ENCODE results near the gene RETSAT. TPM values are rescaled to one million over a fixed set of nuclear protein-coding genes. Genes with fewer than 3 reads are reported as not detected.

RETSAT gene
- total RNA-seq, 1 donor from 2014 or later = 17.1 TPM

- ATAC-seq (ENCODE audit: low read depth) (no peak), DNase-seq (no peak)
- no peak for TF ChIP-seq CTCF (IDR thresholded peaks at IDR 0.05)
- H3K9me3 Mint-ChIP-seq = no peaks in the 10 kb centered on the region
- intact Hi-C loops (cut with micrococcal nuclease) = no loop called here
- H3K4me3 Mint-ChIP-seq = no peak overlapping the region
- H3K4me1 Mint-ChIP-seq = no peaks in the 10 kb centered on the region
- ChIA-PET POLR2A (no interaction called here), CTCF (no interaction called here)
- peaks cover 62% of the 10 kb centered on the region for H3K36me3 Mint-ChIP-seq (ENCODE audit: low read depth)
- H3K27ac Mint-ChIP-seq = no peak overlapping the region
- H3K27me3 Mint-ChIP-seq = no peaks in the 10 kb centered on the region
Measured at GRCh38 chr2:85380048-85380447, 25.7 kb upstream of the RETSAT start.

GRCh38 chr2:85378257-85378656 lies 23.9 kb upstream of the RETSAT start:
- peaks cover 3% of the 10 kb centered on the region for H3K9me3 Mint-ChIP-seq
- TF ChIP-seq CTCF (IDR thresholded peaks at IDR 0.05) = no peak
- H3K27ac Mint-ChIP-seq = no peak overlapping the region
- H3K4me3 Mint-ChIP-seq = no peak overlapping the region
- peaks cover 58% of the 10 kb centered on the region for H3K36me3 Mint-ChIP-seq (ENCODE audit: low read depth)
- DNase-seq (no peak), ATAC-seq (ENCODE audit: low read depth) (no peak)
- H3K27me3 Mint-ChIP-seq = no peaks in the 10 kb centered on the region
- POLR2A ChIA-PET = no interaction called here
- intact Hi-C loops (cut with micrococcal nuclease) = no loop called here
- CTCF ChIA-PET = no interaction called here
- no peaks in the 10 kb centered on the region for H3K4me1 Mint-ChIP-seq

- Mint-ChIP-seq H3K27ac (no peak overlapping the region), H3K9me3 (peaks cover 3% of the 10 kb centered on the region), H3K36me3 (ENCODE audit: low read depth) (peaks cover 55% of the 10 kb centered on the region), H3K27me3 (no peaks in the 10 kb centered on the region), H3K4me3 (no peak overlapping the region), H3K4me1 (no peaks in the 10 kb centered on the region)
- TF ChIP-seq CTCF (IDR thresholded peaks at IDR 0.05) = no peak
- intact Hi-C loops (cut with micrococcal nuclease) = no loop called here
- ATAC-seq (ENCODE audit: low read depth) (no peak), DNase-seq (no peak)
- CTCF ChIA-PET = no interaction called here
- POLR2A ChIA-PET = no interaction called here
Measured at GRCh38 chr2:85377083-85377482, 22.8 kb upstream of the RETSAT start.

GRCh38 chr2:85376291-85377065 lies 22.1 kb upstream of the RETSAT start:
- no peak for TF ChIP-seq CTCF (IDR thresholded peaks at IDR 0.05)
- peaks cover 3% of the 10 kb centered on the region for H3K9me3 Mint-ChIP-seq
- H3K27me3 Mint-ChIP-seq = no peaks in the 10 kb centered on the region
- no peaks in the 10 kb centered on the region for H3K4me1 Mint-ChIP-seq
- CTCF ChIA-PET = interaction anchor here (1.8 kb wide), 1 partner anchor 8 kb away, joined by 3 read pairs; no protein-coding TSS in a partner anchor
- ATAC-seq (ENCODE audit: low read depth) (no peak), DNase-seq (no peak)
- H3K27ac Mint-ChIP-seq = no peak overlapping the region
- no peak overlapping the region for H3K4me3 Mint-ChIP-seq
- intact Hi-C loops (cut with micrococcal nuclease) = no loop called here
- peaks cover 54% of the 10 kb centered on the region for H3K36me3 Mint-ChIP-seq (ENCODE audit: low read depth)
- POLR2A ChIA-PET = no interaction called here

- ChIA-PET CTCF (no interaction called here), POLR2A (no interaction called here)
- H3K4me3 Mint-ChIP-seq = no peak overlapping the region
- DNase-seq (no peak), ATAC-seq (ENCODE audit: low read depth) (no peak)
- no peaks in the 10 kb centered on the region for H3K4me1 Mint-ChIP-seq
- H3K36me3 Mint-ChIP-seq (ENCODE audit: low read depth) = peaks cover 22% of the 10 kb centered on the region
- H3K9me3 Mint-ChIP-seq = peaks cover 3% of the 10 kb centered on the region
- H3K27me3 Mint-ChIP-seq = no peaks in the 10 kb centered on the region
- H3K27ac Mint-ChIP-seq = no peak overlapping the region
- intact Hi-C loops (cut with micrococcal nuclease) = no loop called here
- TF ChIP-seq CTCF (IDR thresholded peaks at IDR 0.05) = no peak
Measured at GRCh38 chr2:85371045-85371444, 16.7 kb upstream of the RETSAT start.

All from activated B cell treated with CpG ODN at 0.5 μM for 24 hours (primary cell).